GM19452 (cell line): Measurements from ENCODE around the gene CASS4.
A peak's percentile ranks its signal among the peaks of the same experiment; 100 is the strongest.

ENCODE experiments used
- ATAC-seq: cut with Tn5 transposase; IDR thresholded peaks from one replicate; pipeline ENCODE4 v1.9.1; 2021; ENCODE audit not compliant: unreplicated experiment

The CASS4 gene

DNA sequence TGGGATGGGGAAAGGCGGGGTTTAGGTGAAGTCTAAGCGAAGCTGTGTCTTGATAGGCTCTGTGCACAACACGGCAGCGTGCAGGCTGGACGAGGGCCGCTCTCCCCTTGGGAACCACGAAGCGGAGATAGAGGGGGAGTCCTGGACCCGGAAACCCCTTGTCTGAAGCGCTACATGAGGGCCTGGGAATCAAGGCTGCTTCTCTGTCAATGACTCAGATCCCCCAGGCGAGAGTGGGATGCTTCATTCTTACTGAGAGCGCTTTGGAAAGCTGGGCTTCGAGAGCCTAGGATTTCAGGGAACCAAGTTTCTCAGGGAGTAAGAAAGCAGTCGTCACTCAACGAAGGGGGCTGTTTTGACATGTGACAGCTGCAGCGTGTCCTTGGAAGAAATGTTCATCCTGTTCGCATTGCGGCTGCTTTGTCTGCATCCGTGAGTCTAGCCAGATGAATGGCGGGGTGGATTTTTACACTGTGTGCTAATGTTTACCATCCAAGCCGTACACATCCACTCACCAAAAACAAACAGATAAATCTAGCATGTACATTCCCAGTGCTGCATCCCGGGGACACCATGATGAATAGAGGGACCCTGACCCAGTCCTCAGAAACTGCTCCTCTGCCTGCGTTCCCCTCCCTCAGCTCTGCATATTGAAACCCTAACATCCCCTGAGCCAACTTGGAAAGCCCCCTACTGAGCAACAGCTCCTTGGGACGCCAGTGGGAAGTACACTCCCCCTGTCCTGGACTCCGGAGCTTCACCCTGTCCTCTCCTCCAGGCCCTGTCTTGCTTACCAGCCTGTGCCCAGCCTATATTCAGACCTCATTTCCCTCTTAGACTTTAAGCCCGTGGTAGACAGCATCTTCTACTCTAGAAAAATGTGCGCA lies 31.8 kb downstream of the CASS4 start:
- ATAC-seq = no peak

DNA sequence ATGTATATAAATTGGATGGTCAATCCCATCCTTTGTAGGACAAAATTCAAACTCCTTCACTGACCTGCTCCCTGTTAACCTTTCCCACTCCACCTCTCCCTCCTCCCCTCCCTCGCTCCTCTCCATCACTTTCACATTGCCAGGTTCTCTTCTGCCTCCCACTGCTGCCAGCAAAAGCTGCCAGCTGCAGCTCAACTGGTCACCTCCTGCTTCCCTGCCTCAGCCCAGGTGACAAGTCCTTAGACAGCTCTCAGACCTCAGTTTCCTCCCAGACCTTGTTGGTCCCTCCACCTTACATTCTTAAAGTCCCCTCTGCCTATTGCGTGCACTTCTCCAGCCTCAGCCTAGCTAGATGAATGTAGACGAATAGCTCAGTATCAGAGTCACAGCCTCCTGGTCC lies 33.1 kb downstream of the CASS4 start:
- no peak for ATAC-seq

DNA sequence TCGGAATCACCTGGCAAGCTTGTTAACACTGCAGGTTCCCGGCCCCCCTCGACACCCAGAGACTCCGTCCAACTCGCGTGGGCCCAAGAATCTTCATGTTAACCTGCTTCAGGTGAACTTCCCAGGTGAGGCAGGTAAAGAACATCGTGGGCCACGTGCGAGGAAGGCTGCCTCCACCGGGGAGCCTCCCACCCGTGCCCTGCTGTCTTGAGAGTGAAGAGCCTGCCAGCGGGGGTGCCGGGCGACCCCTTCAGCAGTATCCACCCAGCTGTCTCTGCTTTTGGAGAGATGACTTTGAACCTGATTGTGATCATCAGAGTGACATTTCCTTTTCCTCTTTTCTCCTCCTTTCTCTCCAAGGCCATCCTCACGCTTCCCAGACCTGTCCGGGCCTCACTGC lies 33.5 kb downstream of the CASS4 start:
- no peak for ATAC-seq

- ATAC-seq = no peak
Measured at GRCh38 chr20:56447227-56447626, 35.2 kb downstream of the CASS4 start.

- no peak for ATAC-seq
Measured at GRCh38 chr20:56449459-56449858, 37.4 kb downstream of the CASS4 start.

- ATAC-seq = no peak
Measured at GRCh38 chr20:56451056-56451765, 39.2 kb downstream of the CASS4 start.

GRCh38 chr20:56453352-56453751 lies 41.3 kb downstream of the CASS4 start:
- no peak for ATAC-seq

- peak; percentile 87 for ATAC-seq
Measured at GRCh38 chr20:56454754-56455153, 42.7 kb downstream of the CASS4 start.

DNA sequence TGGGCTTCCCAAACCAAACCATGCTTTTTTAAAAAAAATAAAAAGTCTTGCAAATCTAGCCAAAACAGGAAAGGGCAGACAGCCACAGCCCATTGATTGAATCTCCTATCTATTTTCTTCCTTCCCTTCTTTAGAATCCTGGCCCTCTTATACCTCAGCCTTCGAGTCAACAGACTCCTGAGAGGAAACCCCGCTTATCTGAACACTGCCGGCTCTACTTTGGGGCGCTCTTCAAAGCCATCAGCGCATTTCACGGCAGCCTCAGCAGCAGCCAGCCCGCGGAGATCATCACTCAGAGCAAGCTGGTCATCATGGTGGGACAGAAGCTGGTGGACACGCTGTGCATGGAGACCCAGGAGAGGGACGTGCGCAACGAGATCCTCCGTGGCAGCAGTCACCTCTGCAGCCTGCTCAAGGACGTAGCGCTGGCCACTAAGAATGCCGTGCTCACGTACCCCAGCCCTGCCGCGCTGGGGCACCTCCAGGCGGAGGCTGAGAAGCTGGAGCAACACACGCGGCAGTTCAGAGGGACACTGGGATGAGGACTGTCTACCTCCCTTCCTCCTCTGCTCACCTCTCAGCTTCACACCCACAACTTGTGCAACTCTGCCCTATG lies 46.3 kb downstream of the CASS4 start:
- no peak for ATAC-seq

DNA sequence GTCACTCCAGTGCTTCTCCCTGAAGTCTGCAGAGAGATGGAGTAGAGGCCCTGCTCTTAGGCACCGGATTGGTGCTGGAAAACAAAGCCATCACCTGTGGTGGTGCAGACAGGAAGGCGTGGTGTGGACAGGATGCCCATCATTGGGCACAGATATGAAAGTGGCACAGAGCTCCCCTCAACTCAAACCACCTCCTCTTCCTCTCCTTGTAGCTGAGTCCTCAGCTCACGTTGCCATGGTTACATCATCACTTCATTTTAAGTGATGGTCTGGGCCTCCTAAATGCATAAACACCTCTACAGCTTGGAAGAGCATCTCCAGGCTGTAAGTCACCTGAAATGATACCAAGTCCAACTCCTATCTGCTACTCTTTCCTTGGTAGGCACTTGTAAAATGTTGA lies 48.4 kb downstream of the CASS4 start:
- ATAC-seq = no peak

DNA sequence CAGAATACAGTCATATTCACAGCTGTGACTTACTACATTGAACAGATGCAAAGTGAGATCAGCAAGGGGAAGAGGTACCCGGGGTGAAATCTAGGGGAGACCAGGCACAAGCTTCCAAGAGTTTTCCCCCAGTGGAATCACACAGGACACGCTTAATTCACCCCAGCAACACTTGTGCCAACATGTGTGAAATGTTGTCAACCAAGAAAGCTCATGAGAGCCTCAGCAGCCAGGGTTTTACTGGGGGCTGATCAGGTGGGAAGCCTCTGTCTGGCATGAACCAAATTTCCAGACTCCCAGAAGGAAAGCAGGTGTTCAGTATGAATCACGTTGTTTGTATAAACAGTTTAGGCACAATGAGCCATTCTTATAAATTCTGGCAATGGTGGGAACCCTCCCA lies 49.5 kb downstream of the CASS4 start:
- ATAC-seq = no peak

DNA sequence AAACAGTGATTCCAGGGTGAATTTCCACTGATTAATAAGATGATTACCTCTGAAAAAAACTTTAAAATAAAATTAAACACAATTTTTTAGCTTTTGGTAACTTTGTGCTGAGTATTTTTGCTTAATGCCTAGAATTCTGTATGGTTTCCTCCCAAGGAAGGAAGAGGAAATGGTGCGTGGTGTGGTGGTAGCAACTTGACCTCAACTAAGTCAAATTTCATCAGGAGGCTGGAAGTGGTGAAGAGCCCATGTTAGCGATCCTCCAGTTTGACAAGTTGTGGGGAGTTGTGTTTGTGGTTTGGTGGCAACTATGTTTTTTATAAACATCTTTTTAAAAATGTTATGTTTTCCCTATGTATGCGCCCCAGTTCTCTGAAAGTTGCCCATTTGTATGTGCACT lies 51.4 kb downstream of the CASS4 start:
- no peak for ATAC-seq

- ATAC-seq = no peak
Measured at GRCh38 chr20:56465997-56466396, 53.9 kb downstream of the CASS4 start.

- ATAC-seq = peak; percentile 5
Measured at GRCh38 chr20:56467968-56468315, 55.9 kb downstream of the CASS4 start.

GRCh38 chr20:56468316-56469076 lies 56.4 kb downstream of the CASS4 start, which contains the start of gene RTF2:
RTF2 (plus strand) TSS chr20:56468627; CDS start chr20:56468698, 71 bp downstream.
- ATAC-seq = peak; percentile 99

- no peak for ATAC-seq
Measured at GRCh38 chr20:56469077-56469449, 57.0 kb downstream of the CASS4 start.

- ATAC-seq = no peak
Measured at GRCh38 chr20:56483970-56484369, 71.9 kb downstream of the CASS4 start.

GRCh38 chr20:56487216-56487615 lies 75.2 kb downstream of the CASS4 start:
- ATAC-seq = no peak

DNA sequence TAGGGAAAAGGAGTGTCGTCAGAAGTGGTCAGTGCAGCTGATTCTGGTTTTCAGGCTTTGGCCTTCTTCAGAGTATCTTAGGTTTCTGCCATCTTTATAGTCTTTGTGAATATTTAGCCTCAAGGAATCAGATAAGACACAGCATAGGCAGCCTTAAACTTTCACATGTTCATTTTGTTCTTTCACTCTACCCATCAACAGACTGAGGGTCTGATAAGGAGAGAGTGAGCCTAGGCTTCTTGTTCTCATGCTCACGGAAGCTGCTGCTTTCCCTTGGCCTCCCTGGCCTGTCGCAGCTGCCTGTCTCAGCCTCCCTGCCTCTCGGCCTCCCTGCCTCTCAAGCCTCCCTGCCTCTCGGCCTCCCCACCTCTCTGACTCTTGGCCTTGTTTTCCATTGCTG lies 76.5 kb downstream of the CASS4 start:
- ATAC-seq = no peak

DNA sequence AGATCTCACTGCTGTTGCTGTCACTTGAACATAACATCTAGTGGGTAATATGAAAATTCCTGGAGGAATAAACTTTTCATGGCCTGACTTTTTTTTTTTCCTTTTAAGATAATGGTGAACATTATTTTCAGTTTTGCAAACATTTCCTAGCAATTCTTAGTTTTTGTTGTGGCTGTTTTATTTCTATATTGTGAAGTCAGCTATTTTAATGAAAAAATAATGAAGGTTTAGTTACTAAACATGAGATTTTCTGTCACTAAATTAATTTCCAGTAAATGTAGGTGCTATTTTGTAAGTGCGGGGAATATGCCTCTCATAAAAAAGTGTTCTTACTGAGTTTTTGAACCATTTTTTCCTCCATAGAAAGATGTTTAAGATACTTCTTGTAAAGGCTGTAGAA lies 89.1 kb downstream of the CASS4 start:
- ATAC-seq = no peak

- no peak for ATAC-seq
Measured at GRCh38 chr20:56503916-56504315, 91.9 kb downstream of the CASS4 start.
